GM21576 (cell line): ENCODE results near the gene NUBP1.
"Not testable (repeated sequence)": the region's sequence is repeated elsewhere in the genome, so short reads cannot be mapped to it uniquely, and the experiment has no call there.

Experiments
- ATAC-seq: cut with Tn5 transposase; IDR thresholded peaks from one replicate; pipeline ENCODE4 v1.9.1; 2021; ENCODE audit warnings: mild to moderate bottlenecking, moderate library complexity; ENCODE audit not compliant: unreplicated experiment

The NUBP1 gene

GRCh38 chr16:10743610-10744369, at the start of gene NUBP1:
NUBP1 (plus strand) TSS chr16:10743842; CDS start chr16:10743864, 22 bp downstream.
- ATAC-seq: peak; percentile 77

- ATAC-seq: no peak
These were observed 49.8 kb upstream of the NUBP1 start for GRCh38 chr16:10693889-10694288.

GRCh38 chr16:10694306-10694705, 49.3 kb upstream of the NUBP1 start:
- no peak for ATAC-seq

- ATAC-seq: no peak
These were observed 48.8 kb upstream of the NUBP1 start, which contains the start of gene TEKT5 for GRCh38 chr16:10694830-10695229. TEKT5 (minus strand) TSS chr16:10694930; CDS start chr16:10694873, 57 bp downstream.

- ATAC-seq: no peak
These were observed 43.9 kb upstream of the NUBP1 start for GRCh38 chr16:10699756-10700155.

- ATAC-seq: no peak
These were observed 34.7 kb upstream of the NUBP1 start for GRCh38 chr16:10708969-10709368.

GRCh38 chr16:10728003-10728887, 15.4 kb upstream of the NUBP1 start:
- ATAC-seq: no peak

- ATAC-seq: no peak
These were observed 14.3 kb upstream of the NUBP1 start for GRCh38 chr16:10729104-10730048.

GRCh38 chr16:10731790-10732189, 11.9 kb upstream of the NUBP1 start:
- ATAC-seq: no peak

- no peak for ATAC-seq
These were observed 6.5 kb upstream of the NUBP1 start for GRCh38 chr16:10737068-10737625.

- ATAC-seq: peak; percentile 60
These were observed 5.2 kb upstream of the NUBP1 start for GRCh38 chr16:10738231-10739077.

GRCh38 chr16:10740000-10740844, 3.4 kb upstream of the NUBP1 start:
- ATAC-seq: no peak

- no peak for ATAC-seq
These were observed 2.8 kb upstream of the NUBP1 start for GRCh38 chr16:10740845-10741208.

GRCh38 chr16:10741249-10741648, 2.4 kb upstream of the NUBP1 start:
- not testable (repeated sequence) for ATAC-seq

- no peak for ATAC-seq
These were observed 1.8 kb upstream of the NUBP1 start for GRCh38 chr16:10741844-10742243.

- no peak for ATAC-seq
These were observed 424 bp upstream of the NUBP1 start for GRCh38 chr16:10743227-10743609.

GRCh38 chr16:10744370-10745030, 858 bp downstream of the NUBP1 start:
- no peak for ATAC-seq

- ATAC-seq: no peak
These were observed 2.2 kb downstream of the NUBP1 start for GRCh38 chr16:10745841-10746240.
